ENCODE data around the gene ERICH2. TPM values are rescaled to one million over a fixed set of nuclear protein-coding genes. Genes with fewer than 3 reads are reported as not detected.
A peak's percentile ranks its signal among the peaks of the same experiment; 100 is the strongest.

The ERICH2 gene
- total and polyA plus RNA-seq, 2 of the 13 experiments (the other 11 are each of a cell fraction or from before 2014, with no cell fraction given): not detected

DNA sequence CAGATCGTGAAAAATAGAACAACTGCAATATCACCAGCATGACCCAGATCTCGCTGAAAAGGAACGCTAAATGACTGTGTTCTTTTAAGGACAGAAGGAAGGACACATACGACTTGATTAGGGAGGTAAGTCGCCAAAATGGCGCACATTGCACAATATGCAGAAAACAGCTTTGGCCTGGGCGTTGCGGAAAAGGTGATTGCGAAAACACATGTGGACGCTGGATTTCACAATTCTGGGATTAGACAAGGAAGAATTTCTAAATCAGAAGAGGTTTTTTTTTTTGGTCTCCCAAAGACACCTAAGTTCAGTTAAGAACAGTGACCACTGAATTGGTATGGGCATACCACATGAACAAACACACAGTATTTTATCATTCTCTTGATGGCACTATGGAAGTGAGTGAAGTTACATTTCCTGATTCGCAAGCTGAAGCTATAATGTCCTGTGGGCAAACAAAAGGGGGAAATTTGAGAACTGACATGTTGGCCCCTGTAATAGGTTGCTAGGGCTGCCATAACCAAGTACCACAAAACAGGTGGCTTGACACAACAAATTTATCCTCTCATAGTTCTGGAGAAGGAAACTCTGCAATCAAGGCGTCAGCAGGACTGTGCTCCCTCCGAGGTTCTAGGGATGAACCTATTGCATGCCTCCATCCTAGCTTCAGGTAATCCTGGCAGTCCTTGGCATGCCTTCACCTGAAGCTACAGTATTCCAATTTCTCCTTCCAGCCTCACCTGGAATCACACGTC lies 25.8 kb upstream of the ERICH2 start (continued):
- no peak for TF ChIP-seq ZNF484 (CRISPR knock-in tag; IDR thresholded peaks at IDR 0.05; ENCODE audit: borderline replicate concordance, low read depth)
- TF ChIP-seq ESRRA (CRISPR knock-in tag; IDR thresholded peaks at IDR 0.05; ENCODE audit: low read depth): 0 out of 2 replicates have a peak, but pooled peaks have one; percentile 21
- no peak for TF ChIP-seq ZNF367 (CRISPR knock-in tag; IDR thresholded peaks at IDR 0.05; ENCODE audit: borderline replicate concordance)
- no peak for TF ChIP-seq MEIS2 (CRISPR knock-in tag; IDR thresholded peaks at IDR 0.05)
- TF ChIP-seq EEA1 (CRISPR knock-in tag; IDR thresholded peaks at IDR 0.05; ENCODE audit: borderline replicate concordance): no peak
- TF ChIP-seq, protein P1, sequence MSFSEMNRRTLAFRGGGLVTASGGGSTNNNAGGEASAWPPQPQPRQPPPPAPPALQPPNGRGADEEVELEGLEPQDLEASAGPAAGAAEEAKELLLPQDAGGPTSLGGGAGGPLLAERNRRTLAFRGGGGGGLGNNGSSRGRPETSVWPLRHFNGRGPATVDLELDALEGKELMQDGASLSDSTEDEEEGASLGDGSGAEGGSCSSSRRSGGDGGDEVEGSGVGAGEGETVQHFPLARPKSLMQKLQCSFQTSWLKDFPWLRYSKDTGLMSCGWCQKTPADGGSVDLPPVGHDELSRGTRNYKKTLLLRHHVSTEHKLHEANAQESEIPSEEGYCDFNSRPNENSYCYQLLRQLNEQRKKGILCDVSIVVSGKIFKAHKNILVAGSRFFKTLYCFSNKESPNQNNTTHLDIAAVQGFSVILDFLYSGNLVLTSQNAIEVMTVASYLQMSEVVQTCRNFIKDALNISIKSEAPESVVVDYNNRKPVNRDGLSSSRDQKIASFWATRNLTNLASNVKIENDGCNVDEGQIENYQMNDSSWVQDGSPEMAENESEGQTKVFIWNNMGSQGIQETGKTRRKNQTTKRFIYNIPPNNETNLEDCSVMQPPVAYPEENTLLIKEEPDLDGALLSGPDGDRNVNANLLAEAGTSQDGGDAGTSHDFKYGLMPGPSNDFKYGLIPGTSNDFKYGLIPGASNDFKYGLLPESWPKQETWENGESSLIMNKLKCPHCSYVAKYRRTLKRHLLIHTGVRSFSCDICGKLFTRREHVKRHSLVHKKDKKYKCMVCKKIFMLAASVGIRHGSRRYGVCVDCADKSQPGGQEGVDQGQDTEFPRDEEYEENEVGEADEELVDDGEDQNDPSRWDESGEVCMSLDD (CRISPR knock-in tag; IDR thresholded peaks at IDR 0.05; ENCODE audit: borderline replicate concordance): no peak
- TF ChIP-seq, protein P2, sequence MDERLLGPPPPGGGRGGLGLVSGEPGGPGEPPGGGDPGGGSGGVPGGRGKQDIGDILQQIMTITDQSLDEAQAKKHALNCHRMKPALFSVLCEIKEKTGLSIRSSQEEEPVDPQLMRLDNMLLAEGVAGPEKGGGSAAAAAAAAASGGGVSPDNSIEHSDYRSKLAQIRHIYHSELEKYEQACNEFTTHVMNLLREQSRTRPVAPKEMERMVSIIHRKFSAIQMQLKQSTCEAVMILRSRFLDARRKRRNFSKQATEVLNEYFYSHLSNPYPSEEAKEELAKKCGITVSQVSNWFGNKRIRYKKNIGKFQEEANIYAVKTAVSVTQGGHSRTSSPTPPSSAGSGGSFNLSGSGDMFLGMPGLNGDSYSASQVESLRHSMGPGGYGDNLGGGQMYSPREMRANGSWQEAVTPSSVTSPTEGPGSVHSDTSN (CRISPR knock-in tag; IDR thresholded peaks at IDR 0.05): no peak
- no peak for TF ChIP-seq ZNF713 (CRISPR knock-in tag; IDR thresholded peaks at IDR 0.05)
- TF ChIP-seq ZSCAN25 (CRISPR knock-in tag; IDR thresholded peaks at IDR 0.05): peak; percentile 56; the same call in 1 of the 2 replicates
- TF ChIP-seq HDAC1 (CRISPR knock-in tag; IDR thresholded peaks at IDR 0.05): peak; percentile 59
- no peak for TF ChIP-seq SCMH1 (CRISPR knock-in tag; IDR thresholded peaks at IDR 0.05; ENCODE audit: borderline replicate concordance)
- TF ChIP-seq, protein P3, sequence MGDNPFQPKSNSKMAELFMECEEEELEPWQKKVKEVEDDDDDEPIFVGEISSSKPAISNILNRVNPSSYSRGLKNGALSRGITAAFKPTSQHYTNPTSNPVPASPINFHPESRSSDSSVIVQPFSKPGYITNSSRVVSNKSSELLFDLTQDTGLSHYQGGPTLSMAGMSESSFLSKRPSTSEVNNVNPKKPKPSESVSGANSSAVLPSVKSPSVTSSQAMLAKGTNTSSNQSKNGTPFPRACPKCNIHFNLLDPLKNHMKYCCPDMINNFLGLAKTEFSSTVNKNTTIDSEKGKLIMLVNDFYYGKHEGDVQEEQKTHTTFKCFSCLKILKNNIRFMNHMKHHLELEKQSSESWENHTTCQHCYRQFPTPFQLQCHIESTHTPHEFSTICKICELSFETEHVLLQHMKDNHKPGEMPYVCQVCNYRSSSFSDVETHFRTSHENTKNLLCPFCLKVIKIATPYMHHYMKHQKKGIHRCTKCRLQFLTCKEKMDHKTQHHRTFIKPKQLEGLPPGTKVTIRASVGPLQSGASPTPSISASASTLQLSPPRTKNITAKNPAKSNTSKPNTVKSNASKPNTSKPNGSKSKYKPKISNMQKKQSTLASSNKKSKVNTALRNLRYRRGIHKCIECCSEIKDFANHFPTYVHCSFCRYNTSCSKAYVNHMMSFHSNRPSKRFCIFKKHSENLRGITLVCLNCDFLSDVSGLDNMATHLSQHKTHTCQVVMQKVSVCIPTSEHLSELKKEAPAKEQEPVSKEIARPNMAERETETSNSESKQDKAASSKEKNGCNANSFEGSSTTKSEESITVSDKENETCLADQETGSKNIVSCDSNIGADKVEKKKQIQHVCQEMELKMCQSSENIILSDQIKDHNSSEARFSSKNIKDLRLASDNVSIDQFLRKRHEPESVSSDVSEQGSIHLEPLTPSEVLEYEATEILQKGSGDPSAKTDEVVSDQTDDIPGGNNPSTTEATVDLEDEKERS (CRISPR knock-in tag; IDR thresholded peaks at IDR 0.05): peak; percentile 66; the same call in 1 of the 2 replicates
- peak; percentile 20; the same call in 1 of the 2 replicates for TF ChIP-seq TBX3 (IDR thresholded peaks at IDR 0.05; ENCODE audit: borderline replicate concordance)
- TF ChIP-seq, protein P4, sequence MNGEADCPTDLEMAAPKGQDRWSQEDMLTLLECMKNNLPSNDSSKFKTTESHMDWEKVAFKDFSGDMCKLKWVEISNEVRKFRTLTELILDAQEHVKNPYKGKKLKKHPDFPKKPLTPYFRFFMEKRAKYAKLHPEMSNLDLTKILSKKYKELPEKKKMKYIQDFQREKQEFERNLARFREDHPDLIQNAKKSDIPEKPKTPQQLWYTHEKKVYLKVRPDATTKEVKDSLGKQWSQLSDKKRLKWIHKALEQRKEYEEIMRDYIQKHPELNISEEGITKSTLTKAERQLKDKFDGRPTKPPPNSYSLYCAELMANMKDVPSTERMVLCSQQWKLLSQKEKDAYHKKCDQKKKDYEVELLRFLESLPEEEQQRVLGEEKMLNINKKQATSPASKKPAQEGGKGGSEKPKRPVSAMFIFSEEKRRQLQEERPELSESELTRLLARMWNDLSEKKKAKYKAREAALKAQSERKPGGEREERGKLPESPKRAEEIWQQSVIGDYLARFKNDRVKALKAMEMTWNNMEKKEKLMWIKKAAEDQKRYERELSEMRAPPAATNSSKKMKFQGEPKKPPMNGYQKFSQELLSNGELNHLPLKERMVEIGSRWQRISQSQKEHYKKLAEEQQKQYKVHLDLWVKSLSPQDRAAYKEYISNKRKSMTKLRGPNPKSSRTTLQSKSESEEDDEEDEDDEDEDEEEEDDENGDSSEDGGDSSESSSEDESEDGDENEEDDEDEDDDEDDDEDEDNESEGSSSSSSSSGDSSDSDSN (CRISPR knock-in tag; IDR thresholded peaks at IDR 0.05): peak; percentile 29; the same call in 1 of the 2 replicates
- TF ChIP-seq NR3C1 (CRISPR knock-in tag; IDR thresholded peaks at IDR 0.05): no peak
- peak; percentile 34; the same call in 1 of the 2 replicates for TF ChIP-seq ZNF292 (CRISPR knock-in tag; IDR thresholded peaks at IDR 0.05; ENCODE audit: borderline replicate concordance, low read depth)
- TF ChIP-seq SKI (IDR thresholded peaks at IDR 0.05; ENCODE audit: partially characterized antibody): no peak
- no peak for TF ChIP-seq ZNF652 (CRISPR knock-in tag; IDR thresholded peaks at IDR 0.05; ENCODE audit: borderline replicate concordance, low read depth)
- no peak; the same call in 1 of the 2 replicates for TF ChIP-seq TEAD2 (CRISPR knock-in tag; IDR thresholded peaks at IDR 0.05)
- no peak for TF ChIP-seq SALL2 (CRISPR knock-in tag; IDR thresholded peaks at IDR 0.05)
